HepG2 (cell line): Measurements from ENCODE around the gene KISS1R. TPM values are rescaled to one million over a fixed set of nuclear protein-coding genes. Genes with fewer than 3 reads are reported as not detected.

ENCODE experiments used
- ARHGAP35 ChIP-seq: sonication (generic); formaldehyde crosslinking; IDR thresholded peaks from 2 replicates; pipeline ENCODE4 v1.9.0; 2022; ENCODE audit warnings: mild to moderate bottlenecking, inconsistent platforms, moderate library complexity, missing genetic modification reagents, borderline replicate concordance
- CENPBD1 ChIP-seq: sonication (generic); formaldehyde crosslinking; IDR thresholded peaks from 2 replicates; pipeline ENCODE4 v1.8.0; 2022; ENCODE audit warnings: missing genetic modification reagents, low read depth, mild to moderate bottlenecking, borderline replicate concordance
- KLF6 ChIP-seq: IDR thresholded peaks from 2 replicates; pipeline ENCODE4 v1.8.0; 2016; ENCODE audit warnings: missing biosample characterization, missing genetic modification reagents
- MED13 ChIP-seq: sonication (generic); formaldehyde crosslinking; IDR thresholded peaks from 2 replicates; pipeline ENCODE4 v1.5.0; 2020; ENCODE audit warnings: missing genetic modification reagents
- MIER2 ChIP-seq: IDR thresholded peaks from 2 replicates; pipeline ENCODE4 v1.6.1; 2016; ENCODE audit warnings: missing biosample characterization, missing genetic modification reagents
- NFRKB ChIP-seq: fragments of 450-650 bp; IDR thresholded peaks from 2 replicates; pipeline ENCODE4 v1.6.1; 2017
- TBP ChIP-seq: sonication (generic); formaldehyde crosslinking; IDR thresholded peaks from 2 replicates; pipeline ENCODE4 v1.5.0; 2020; ENCODE audit warnings: missing genetic modification reagents
- ZMYM3 ChIP-seq: sonication (generic); formaldehyde crosslinking; IDR thresholded peaks from 2 replicates; pipeline ENCODE4 v1.5.1; 2020; ENCODE audit warnings: mild to moderate bottlenecking, missing genetic modification reagents
- ZNF205 ChIP-seq: IDR thresholded peaks from 2 replicates; pipeline ENCODE4 v1.6.1; 2018; ENCODE audit warnings: missing biosample characterization, missing genetic modification reagents
- ZNF282 ChIP-seq: fragments of 450-650 bp; IDR thresholded peaks from 2 replicates; pipeline ENCODE4 v1.6.1; 2018; ENCODE audit not compliant: partially characterized antibody
- ZNF3 ChIP-seq: IDR thresholded peaks from 2 replicates; pipeline ENCODE4 v1.7.0; 2017; ENCODE audit warnings: inconsistent platforms
- ZNF569 ChIP-seq: sonication (generic); formaldehyde crosslinking; IDR thresholded peaks from 2 replicates; pipeline ENCODE4 v1.5.0; 2020; ENCODE audit warnings: mild to moderate bottlenecking, missing genetic modification reagents, moderate library complexity, borderline replicate concordance
- ZNF597 ChIP-seq: sonication (generic); formaldehyde crosslinking; IDR thresholded peaks from 2 replicates; pipeline ENCODE4 v1.5.0; 2020; ENCODE audit warnings: missing genetic modification reagents
- ZNF615 ChIP-seq: sonication (generic); formaldehyde crosslinking; IDR thresholded peaks from 2 replicates; pipeline ENCODE4 v1.5.0; 2020; ENCODE audit warnings: mild to moderate bottlenecking, missing genetic modification reagents, borderline replicate concordance
- ZNF660 ChIP-seq: sonication (generic); formaldehyde crosslinking; IDR thresholded peaks from 2 replicates; pipeline ENCODE4 v1.5.1; 2020; ENCODE audit warnings: mild to moderate bottlenecking, low read depth, missing genetic modification reagents, borderline replicate concordance
- ZNF672 ChIP-seq: sonication (generic); formaldehyde crosslinking; IDR thresholded peaks from 2 replicates; pipeline ENCODE4 v1.8.1; 2022; ENCODE audit warnings: missing genetic modification reagents
- ZNF777 ChIP-seq: sonication (generic); formaldehyde crosslinking; IDR thresholded peaks from 2 replicates; pipeline ENCODE4 v1.4.0; 2020; ENCODE audit warnings: missing genetic modification reagents
- ZNF788 ChIP-seq: sonication (generic); formaldehyde crosslinking; IDR thresholded peaks from 2 replicates; pipeline ENCODE4 v1.5.0; 2020; ENCODE audit warnings: mild to moderate bottlenecking, missing genetic modification reagents, borderline replicate concordance
- polyA plus RNA-seq, 8 experiments: library from polyadenylated mRNA; depleted of rRNA in 3 of 8; stranded (reverse) in 7 of 8; unstranded in 1 of 8; fragments of >200 nt; fragmentation: Illumina TruSeq in 4 of 8; extraction: Trizol in 4 of 8; gene quantifications; 2 replicates each; pipeline versions ENCODE4 v1.2.1 to v1.2.3, GENCODE V29; 2011 to 2016; ENCODE audit warnings: low read depth in 4 of 8, missing spikeins in 1 of 8, mixed read lengths in 1 of 8; ENCODE audit not compliant: insufficient read depth in 1 of 8
- total RNA-seq, 5 experiments: library from RNA; depleted of rRNA; stranded (reverse); fragments of >200 nt; fragmentation: Illumina TruSeq; extraction: Trizol; gene quantifications; 2 replicates each; pipeline ENCODE4 v1.2.3, GENCODE V29; 2016; ENCODE audit warnings: low read depth in 1 of 5
- TF ChIP-seq, protein P1 (sequence below): sonication (generic); formaldehyde crosslinking; IDR thresholded peaks from 2 replicates; pipeline ENCODE4 v1.5.0; 2020; ENCODE audit warnings: mild to moderate bottlenecking, missing genetic modification reagents, moderate library complexity
- TF ChIP-seq, protein P2 (sequence below): sonication (generic); formaldehyde crosslinking; IDR thresholded peaks from 2 replicates; pipeline ENCODE4 v1.4.0; 2020; ENCODE audit warnings: missing genetic modification reagents
- TF ChIP-seq, protein P3 (sequence below): sonication (generic); formaldehyde crosslinking; IDR thresholded peaks from 2 replicates; pipeline ENCODE4 v1.4.0; 2020; ENCODE audit warnings: mild to moderate bottlenecking, missing genetic modification reagents

KISS1R gene
- total and polyA plus RNA-seq, 2 of the 13 experiments (the other 11 are each of a cell fraction or from before 2014, with no cell fraction given): 1.1 to 10.2 TPM

GRCh38 chr19:925087-925525 lies 8.0 kb downstream of the KISS1R start (continued):
- TF ChIP-seq, protein P1, sequence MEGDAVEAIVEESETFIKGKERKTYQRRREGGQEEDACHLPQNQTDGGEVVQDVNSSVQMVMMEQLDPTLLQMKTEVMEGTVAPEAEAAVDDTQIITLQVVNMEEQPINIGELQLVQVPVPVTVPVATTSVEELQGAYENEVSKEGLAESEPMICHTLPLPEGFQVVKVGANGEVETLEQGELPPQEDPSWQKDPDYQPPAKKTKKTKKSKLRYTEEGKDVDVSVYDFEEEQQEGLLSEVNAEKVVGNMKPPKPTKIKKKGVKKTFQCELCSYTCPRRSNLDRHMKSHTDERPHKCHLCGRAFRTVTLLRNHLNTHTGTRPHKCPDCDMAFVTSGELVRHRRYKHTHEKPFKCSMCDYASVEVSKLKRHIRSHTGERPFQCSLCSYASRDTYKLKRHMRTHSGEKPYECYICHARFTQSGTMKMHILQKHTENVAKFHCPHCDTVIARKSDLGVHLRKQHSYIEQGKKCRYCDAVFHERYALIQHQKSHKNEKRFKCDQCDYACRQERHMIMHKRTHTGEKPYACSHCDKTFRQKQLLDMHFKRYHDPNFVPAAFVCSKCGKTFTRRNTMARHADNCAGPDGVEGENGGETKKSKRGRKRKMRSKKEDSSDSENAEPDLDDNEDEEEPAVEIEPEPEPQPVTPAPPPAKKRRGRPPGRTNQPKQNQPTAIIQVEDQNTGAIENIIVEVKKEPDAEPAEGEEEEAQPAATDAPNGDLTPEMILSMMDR (CRISPR knock-in tag): no peak
- TF ChIP-seq ZNF569: 0 out of 2 replicates have a peak, but pooled peaks have one; percentile 52
- TF ChIP-seq TBP: no peak
- no peak for TF ChIP-seq NFRKB
- peak; percentile 59; the same call in 1 of the 2 replicates for TF ChIP-seq KLF6 (CRISPR knock-in tag)
- peak; percentile 63; the same call in 1 of the 2 replicates for TF ChIP-seq ZNF777 (CRISPR knock-in tag)
- TF ChIP-seq ZNF3 (CRISPR knock-in tag): peak; percentile 81; the same call in 1 of the 2 replicates
- no peak for TF ChIP-seq MIER2
- no peak for TF ChIP-seq ZNF660 (CRISPR knock-in tag)
- no peak for TF ChIP-seq ZNF282
- TF ChIP-seq, protein P2, sequence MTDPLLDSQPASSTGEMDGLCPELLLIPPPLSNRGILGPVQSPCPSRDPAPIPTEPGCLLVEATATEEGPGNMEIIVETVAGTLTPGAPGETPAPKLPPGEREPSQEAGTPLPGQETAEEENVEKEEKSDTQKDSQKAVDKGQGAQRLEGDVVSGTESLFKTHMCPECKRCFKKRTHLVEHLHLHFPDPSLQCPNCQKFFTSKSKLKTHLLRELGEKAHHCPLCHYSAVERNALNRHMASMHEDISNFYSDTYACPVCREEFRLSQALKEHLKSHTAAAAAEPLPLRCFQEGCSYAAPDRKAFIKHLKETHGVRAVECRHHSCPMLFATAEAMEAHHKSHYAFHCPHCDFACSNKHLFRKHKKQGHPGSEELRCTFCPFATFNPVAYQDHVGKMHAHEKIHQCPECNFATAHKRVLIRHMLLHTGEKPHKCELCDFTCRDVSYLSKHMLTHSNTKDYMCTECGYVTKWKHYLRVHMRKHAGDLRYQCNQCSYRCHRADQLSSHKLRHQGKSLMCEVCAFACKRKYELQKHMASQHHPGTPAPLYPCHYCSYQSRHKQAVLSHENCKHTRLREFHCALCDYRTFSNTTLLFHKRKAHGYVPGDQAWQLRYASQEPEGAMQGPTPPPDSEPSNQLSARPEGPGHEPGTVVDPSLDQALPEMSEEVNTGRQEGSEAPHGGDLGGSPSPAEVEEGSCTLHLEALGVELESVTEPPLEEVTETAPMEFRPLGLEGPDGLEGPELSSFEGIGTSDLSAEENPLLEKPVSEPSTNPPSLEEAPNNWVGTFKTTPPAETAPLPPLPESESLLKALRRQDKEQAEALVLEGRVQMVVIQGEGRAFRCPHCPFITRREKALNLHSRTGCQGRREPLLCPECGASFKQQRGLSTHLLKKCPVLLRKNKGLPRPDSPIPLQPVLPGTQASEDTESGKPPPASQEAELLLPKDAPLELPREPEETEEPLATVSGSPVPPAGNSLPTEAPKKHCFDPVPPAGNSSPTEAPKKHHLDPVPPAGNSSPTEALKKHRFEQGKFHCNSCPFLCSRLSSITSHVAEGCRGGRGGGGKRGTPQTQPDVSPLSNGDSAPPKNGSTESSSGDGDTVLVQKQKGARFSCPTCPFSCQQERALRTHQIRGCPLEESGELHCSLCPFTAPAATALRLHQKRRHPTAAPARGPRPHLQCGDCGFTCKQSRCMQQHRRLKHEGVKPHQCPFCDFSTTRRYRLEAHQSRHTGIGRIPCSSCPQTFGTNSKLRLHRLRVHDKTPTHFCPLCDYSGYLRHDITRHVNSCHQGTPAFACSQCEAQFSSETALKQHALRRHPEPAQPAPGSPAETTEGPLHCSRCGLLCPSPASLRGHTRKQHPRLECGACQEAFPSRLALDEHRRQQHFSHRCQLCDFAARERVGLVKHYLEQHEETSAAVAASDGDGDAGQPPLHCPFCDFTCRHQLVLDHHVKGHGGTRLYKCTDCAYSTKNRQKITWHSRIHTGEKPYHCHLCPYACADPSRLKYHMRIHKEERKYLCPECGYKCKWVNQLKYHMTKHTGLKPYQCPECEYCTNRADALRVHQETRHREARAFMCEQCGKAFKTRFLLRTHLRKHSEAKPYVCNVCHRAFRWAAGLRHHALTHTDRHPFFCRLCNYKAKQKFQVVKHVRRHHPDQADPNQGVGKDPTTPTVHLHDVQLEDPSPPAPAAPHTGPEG (CRISPR knock-in tag): no peak
- no peak; the same call in 1 of the 2 replicates for TF ChIP-seq MED13 (CRISPR knock-in tag)
- TF ChIP-seq CENPBD1 (CRISPR knock-in tag): no peak
- peak; percentile 88 for TF ChIP-seq ZMYM3
- no peak for TF ChIP-seq ZNF615
- TF ChIP-seq, protein P3, sequence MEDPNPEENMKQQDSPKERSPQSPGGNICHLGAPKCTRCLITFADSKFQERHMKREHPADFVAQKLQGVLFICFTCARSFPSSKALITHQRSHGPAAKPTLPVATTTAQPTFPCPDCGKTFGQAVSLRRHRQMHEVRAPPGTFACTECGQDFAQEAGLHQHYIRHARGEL: 0 out of 2 replicates have a peak, but pooled peaks have one; percentile 5
- TF ChIP-seq ARHGAP35 (CRISPR knock-in tag): no peak
- peak; percentile 36; the same call in 1 of the 2 replicates for TF ChIP-seq ZNF205
- no peak for TF ChIP-seq ZNF672 (CRISPR knock-in tag)
- TF ChIP-seq ZNF597 (CRISPR knock-in tag): no peak
- TF ChIP-seq ZNF788: peak; percentile 2; the same call in 1 of the 2 replicates
